Transverse colon (tissue), 4 donors: ENCODE results near the gene PLPP7. TPM values are rescaled to one million over a fixed set of nuclear protein-coding genes. Genes with fewer than 3 reads are reported as not detected.

Source experiments
- DNase-seq: peaks from one replicate; pipeline ENCODE4 v3.0.0-alpha.2; 2019
- H3K27ac ChIP-seq, 4 donors: fragments of 200-600 bp; sonication (generic); 2 replicates each; pipeline ENCODE4 v1.5.1; 2016 to 2018; ENCODE audit warnings: inconsistent platforms in 4 of 4
- H3K27me3 ChIP-seq: fragments of 200-600 bp; sonication (generic); 2 replicates; pipeline ENCODE4 v1.5.1; 2017; ENCODE audit warnings: inconsistent platforms
- H3K36me3 ChIP-seq, 4 donors: fragments of 200-600 bp; sonication (generic); 2 replicates each; pipeline ENCODE4 v1.5.1; 2017 to 2019; ENCODE audit warnings: inconsistent platforms in 4 of 4
- H3K4me1 ChIP-seq, 4 donors: fragments of 200-600 bp; sonication (generic); 2 replicates each; pipeline ENCODE4 v1.5.1; 2017 to 2020; ENCODE audit warnings: inconsistent platforms in 4 of 4
- H3K4me3 ChIP-seq, 4 donors: fragments of 200-600 bp; sonication (generic); 1 replicate in 1 of 4; 2 replicates in 3 of 4; pipeline versions ENCODE4 v1.5.1 to v1.6.1; 2017 to 2019; ENCODE audit warnings: inconsistent platforms in 4 of 4
- H3K9me3 ChIP-seq, 2 donors: fragments of 200-600 bp; sonication (generic); 2 replicates each; pipeline ENCODE4 v1.5.1; 2017 to 2019; ENCODE audit warnings: inconsistent platforms in 2 of 2
- EP300 ChIP-seq: sonication (generic); formaldehyde crosslinking; IDR thresholded peaks from one replicate; pipeline ENCODE4 v1.6.1; 2017; ENCODE audit warnings: antibody characterized with exemption, low read depth
- POLR2A ChIP-seq: fragments of 450-650 bp; IDR thresholded peaks from one replicate; pipeline ENCODE4 v1.6.1; 2016; ENCODE audit warnings: antibody characterized with exemption, mild to moderate bottlenecking, moderate library complexity
- POLR2AphosphoS5 ChIP-seq, 3 donors: sonication (generic); formaldehyde crosslinking; IDR thresholded peaks; one replicate each; pipeline ENCODE4 v1.6.1; 2016; ENCODE audit warnings: antibody characterized with exemption in 3 of 3
- WGBS, 2 donors: methylation state at CpG; one replicate each; pipeline ENCODE4 v1.1.5; 2018; ENCODE audit warnings: low coverage in 1 of 2; 5-methylcytosine and 5-hydroxymethylcytosine counted together
- in situ Hi-C, 4 donors: fragments of 200-750 bp; cut with MboI; loops; one replicate each; pipeline versions ENCODE4 v1.15.0 to v1.15.1; 2017; ENCODE audit warnings: low sequenced_read_pairs in 3 of 4, low pct_ligation_motif_present in 1 of 4, low pct_unique_long_range_greater_than_20kb in 1 of 4
- intact Hi-C: fragments of 100-400 bp; cut with DNase I; formaldehyde crosslinking; loops from one replicate; pipeline ENCODE4 v1.15.1; 2023; ENCODE audit warnings: low total_unique reads
- total RNA-seq, 4 donors: library from RNA; depleted of rRNA; stranded (reverse); fragments of >200 nt; gene quantifications; one replicate each; pipeline ENCODE4 v1.1.0, GENCODE V29; 2016
- TF ChIP-seq, protein P1 (sequence below), 5 experiments: fragments of 200-600 bp in 3 of 5; fragments of 450-650 bp in 2 of 5; sonication (generic) in 3 of 5; IDR thresholded peaks; 1 replicate in 2 of 5; 2 replicates in 3 of 5; pipeline ENCODE4 v1.5.1; 2016 to 2017; ENCODE audit warnings: antibody characterized with exemption in 5 of 5, inconsistent platforms in 3 of 5, mild to moderate bottlenecking in 2 of 5, moderate library complexity in 1 of 5

The PLPP7 gene
- total RNA-seq, 4 donors from 2014 or later, result 3.0 to 10.3 (median 4.1) TPM

DNA sequence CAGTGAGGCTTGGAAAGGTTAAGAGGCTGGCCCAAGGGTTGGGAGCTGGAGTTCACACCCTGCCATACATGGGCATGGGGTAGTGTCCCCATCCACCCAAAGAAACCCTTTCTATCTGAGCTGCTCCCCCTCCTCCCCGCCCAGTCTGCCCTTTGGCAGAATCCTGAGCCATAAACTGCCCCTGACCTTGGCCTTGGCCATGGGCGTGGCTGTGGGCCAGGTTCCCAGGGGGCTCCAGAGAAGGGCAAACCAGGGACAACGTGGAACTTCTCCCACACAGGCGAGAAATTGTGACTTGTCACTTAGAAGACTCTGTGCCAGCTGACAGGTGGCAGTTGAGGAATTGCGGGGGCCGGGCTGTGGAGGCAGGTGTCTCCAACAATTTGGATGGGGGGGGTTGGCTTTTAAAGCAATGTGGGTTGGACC is 18.0 kb upstream of the PLPP7 start:
- Histone ChIP-seq H3K4me3 (no peak overlapping the region), H3K27me3 (peaks cover 23% of the 10 kb centered on the region), H3K36me3 (no peaks in the 10 kb centered on the region), H3K27ac (peak overlapping the region; percentile 70 to 84 (median 80)), H3K4me1 (peaks cover 0 to 26% (median 6%) of the 10 kb centered on the region in 4 donors), H3K9me3 (no peaks in the 10 kb centered on the region)
- intact Hi-C loops, result no loop called here
- TF ChIP-seq, protein P1, sequence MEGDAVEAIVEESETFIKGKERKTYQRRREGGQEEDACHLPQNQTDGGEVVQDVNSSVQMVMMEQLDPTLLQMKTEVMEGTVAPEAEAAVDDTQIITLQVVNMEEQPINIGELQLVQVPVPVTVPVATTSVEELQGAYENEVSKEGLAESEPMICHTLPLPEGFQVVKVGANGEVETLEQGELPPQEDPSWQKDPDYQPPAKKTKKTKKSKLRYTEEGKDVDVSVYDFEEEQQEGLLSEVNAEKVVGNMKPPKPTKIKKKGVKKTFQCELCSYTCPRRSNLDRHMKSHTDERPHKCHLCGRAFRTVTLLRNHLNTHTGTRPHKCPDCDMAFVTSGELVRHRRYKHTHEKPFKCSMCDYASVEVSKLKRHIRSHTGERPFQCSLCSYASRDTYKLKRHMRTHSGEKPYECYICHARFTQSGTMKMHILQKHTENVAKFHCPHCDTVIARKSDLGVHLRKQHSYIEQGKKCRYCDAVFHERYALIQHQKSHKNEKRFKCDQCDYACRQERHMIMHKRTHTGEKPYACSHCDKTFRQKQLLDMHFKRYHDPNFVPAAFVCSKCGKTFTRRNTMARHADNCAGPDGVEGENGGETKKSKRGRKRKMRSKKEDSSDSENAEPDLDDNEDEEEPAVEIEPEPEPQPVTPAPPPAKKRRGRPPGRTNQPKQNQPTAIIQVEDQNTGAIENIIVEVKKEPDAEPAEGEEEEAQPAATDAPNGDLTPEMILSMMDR (IDR thresholded peaks at IDR 0.05), result no peak
- TF ChIP-seq POLR2AphosphoS5 (IDR thresholded peaks at IDR 0.05), result no peak
- TF ChIP-seq POLR2A, result no peak
- no peak for TF ChIP-seq EP300
- no peak for DNase-seq
- in situ Hi-C loops, result no loop called here
- 41% methylated on average over 6 of the region's 6 CpGs; no CpG with 5 or more reads in 1 of the 2 donors for WGBS, 2 donors

DNA sequence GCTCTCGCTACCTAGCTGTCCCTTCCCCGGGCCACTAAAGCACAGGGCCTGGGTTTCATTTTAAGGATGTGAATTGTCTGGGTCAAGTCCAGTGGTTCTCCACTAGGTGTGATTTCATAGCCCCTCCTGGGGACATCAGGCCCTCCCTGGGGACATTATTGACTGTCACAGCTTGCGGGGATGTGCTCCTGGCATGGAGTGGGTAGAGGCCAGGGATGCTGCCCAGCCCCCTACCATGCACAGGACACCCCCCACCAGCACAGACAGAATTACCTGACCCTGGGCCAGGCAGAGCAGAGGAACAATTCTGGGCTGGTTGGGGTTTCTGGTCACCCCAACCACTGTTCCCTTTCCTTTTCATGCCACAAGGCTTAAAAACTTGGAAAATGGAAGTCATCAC is 17.3 kb upstream of the PLPP7 start:
- intact Hi-C loops, result no loop called here
- DNase-seq, result no peak
- Histone ChIP-seq H3K4me1 (peaks cover 3 to 26% (median 7%) of the 10 kb centered on the region in 4 donors), H3K4me3 (no peak overlapping the region), H3K27me3 (peaks cover 28% of the 10 kb centered on the region), H3K9me3 (no peaks in the 10 kb centered on the region), H3K27ac (peak overlapping the region; percentile 76 to 84 (median 82)), H3K36me3 (no peaks in the 10 kb centered on the region)
- in situ Hi-C loops, result no loop called here
- 75% methylated on average over 3 of the region's 3 CpGs; no CpG with 5 or more reads in 1 of the 2 donors for WGBS, 2 donors
- TF ChIP-seq, protein P1 (IDR thresholded peaks at IDR 0.05), result no peak
- TF ChIP-seq POLR2A (no peak), POLR2AphosphoS5 (IDR thresholded peaks at IDR 0.05) (no peak), EP300 (no peak)

DNA sequence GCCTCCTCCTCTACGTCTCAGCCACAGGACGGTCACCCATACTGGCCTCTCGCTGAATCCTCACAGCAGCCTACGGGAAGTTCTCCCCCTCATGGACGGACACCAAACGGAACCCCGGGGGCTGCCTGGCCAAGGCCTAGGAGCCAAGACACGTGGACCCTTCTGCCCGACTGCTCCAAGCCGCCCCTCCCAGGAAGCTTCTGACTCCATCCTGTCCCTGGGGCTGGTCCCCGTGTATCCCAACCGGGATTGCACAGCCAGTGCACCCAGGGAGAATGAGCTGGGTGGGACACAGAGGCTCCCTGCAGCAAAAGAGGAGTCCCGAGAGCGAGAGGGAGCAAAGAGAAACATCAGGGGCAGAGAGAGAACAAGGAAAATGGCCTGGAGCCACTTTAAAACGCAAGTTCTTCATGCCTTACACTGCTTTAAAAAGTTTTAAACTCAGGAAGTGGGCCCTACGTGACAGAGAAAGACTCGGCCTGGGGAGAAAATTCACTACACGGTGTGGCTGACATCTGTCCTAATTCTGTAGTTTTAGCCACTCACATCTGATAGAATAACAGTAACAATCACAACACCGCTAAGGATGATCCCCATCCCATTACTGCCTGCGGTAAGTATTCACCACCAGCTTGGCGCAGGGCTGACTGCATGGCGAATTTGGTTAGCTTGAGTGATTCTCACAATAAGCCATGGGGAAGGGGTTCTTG is 16.2 kb upstream of the PLPP7 start:
- Histone ChIP-seq H3K27ac (peak overlapping the region; percentile 76 to 84 (median 82)), H3K27me3 (peaks cover 30% of the 10 kb centered on the region), H3K4me1 (peaks cover 5 to 27% (median 11%) of the 10 kb centered on the region in 4 donors), H3K36me3 (no peaks in the 10 kb centered on the region), H3K4me3 (peak overlapping the region in 3 of 4 donors; percentile 72 to 79 (median 74)), H3K9me3 (no peaks in the 10 kb centered on the region)
- 68% methylated on average over 19 of the region's 22 CpGs; no CpG with 5 or more reads in 1 of the 2 donors for WGBS, 2 donors
- intact Hi-C loops, result no loop called here
- TF ChIP-seq POLR2AphosphoS5 (IDR thresholded peaks at IDR 0.05) (no peak), EP300 (no peak), POLR2A (no peak)
- TF ChIP-seq, protein P1 (IDR thresholded peaks at IDR 0.05), result no peak
- in situ Hi-C loops, result no loop called here
- peak; percentile 32 for DNase-seq

DNA sequence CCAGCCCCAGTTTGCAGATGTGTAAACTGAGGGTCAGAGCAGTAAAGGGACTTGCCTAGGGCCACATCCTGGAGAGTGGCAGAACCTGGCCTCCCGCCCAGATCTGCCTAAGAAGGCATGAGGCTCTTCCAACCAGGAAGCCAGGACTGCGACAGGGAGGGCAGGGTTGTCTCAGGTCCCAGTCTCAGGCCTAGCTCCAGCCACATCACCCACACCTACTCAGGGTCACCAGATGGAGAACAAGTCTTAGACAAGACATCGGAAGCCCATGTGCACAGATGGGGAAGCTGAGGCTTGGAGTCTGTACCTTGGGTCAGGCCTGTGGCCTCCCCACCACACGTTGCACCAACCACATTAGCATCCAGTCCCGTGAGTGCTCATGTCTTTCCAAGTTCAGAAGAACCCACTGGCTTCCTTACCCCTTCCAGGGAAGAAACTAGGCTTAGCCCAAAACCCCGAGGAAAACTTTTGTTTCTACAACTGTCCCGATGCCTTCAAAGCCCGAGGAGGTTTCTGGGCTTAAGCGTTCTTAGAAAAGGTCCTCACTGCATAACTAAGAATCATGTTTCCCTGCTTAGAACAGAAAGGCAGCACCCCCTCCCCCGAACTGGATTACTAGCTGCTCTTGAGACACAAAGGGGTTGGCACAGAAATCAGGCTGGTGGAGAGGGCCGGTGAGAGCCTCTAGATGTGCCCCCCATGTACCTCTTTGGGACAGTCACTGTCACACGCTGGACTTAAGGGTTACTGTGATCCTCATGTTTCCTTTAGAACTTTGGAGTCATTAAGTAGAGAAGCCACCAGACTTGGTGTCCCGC is 15.5 kb upstream of the PLPP7 start:
- H3K27ac ChIP-seq, result peak overlapping the region; percentile 76 to 84 (median 82)
- peaks cover 30% of the 10 kb centered on the region for H3K27me3 ChIP-seq
- H3K9me3 ChIP-seq, result no peaks in the 10 kb centered on the region
- in situ Hi-C loops (no loop called here), intact Hi-C loops (no loop called here)
- TF ChIP-seq POLR2AphosphoS5 (IDR thresholded peaks at IDR 0.05), result no peak
- no peak for TF ChIP-seq EP300
- no peak for TF ChIP-seq POLR2A
- TF ChIP-seq, protein P1 (IDR thresholded peaks at IDR 0.05), result no peak
- H3K36me3 ChIP-seq, result no peaks in the 10 kb centered on the region
- 50 to 60% methylated on average over 1 to 13 of the region's 13 CpGs for WGBS, 2 donors
- no peak for DNase-seq
- H3K4me1 ChIP-seq, result peaks cover 5 to 28% (median 12%) of the 10 kb centered on the region in 4 donors
- peak overlapping the region in 3 of 4 donors; percentile 72 to 79 (median 74) for H3K4me3 ChIP-seq
